Femur (tissue), 1 donor: Measurements from ENCODE around the gene MVB12B.
"Not testable (repeated sequence)": the region's sequence is repeated elsewhere in the genome, so short reads cannot be mapped to it uniquely, and the experiment has no call there.

Experiments
- DNase-seq: peaks from one replicate; pipeline ENCODE4 v3.0.0-alpha.2; 2017

Gene MVB12B, protein sequence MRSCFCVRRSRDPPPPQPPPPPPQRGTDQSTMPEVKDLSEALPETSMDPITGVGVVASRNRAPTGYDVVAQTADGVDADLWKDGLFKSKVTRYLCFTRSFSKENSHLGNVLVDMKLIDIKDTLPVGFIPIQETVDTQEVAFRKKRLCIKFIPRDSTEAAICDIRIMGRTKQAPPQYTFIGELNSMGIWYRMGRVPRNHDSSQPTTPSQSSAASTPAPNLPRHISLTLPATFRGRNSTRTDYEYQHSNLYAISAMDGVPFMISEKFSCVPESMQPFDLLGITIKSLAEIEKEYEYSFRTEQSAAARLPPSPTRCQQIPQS

DNA sequence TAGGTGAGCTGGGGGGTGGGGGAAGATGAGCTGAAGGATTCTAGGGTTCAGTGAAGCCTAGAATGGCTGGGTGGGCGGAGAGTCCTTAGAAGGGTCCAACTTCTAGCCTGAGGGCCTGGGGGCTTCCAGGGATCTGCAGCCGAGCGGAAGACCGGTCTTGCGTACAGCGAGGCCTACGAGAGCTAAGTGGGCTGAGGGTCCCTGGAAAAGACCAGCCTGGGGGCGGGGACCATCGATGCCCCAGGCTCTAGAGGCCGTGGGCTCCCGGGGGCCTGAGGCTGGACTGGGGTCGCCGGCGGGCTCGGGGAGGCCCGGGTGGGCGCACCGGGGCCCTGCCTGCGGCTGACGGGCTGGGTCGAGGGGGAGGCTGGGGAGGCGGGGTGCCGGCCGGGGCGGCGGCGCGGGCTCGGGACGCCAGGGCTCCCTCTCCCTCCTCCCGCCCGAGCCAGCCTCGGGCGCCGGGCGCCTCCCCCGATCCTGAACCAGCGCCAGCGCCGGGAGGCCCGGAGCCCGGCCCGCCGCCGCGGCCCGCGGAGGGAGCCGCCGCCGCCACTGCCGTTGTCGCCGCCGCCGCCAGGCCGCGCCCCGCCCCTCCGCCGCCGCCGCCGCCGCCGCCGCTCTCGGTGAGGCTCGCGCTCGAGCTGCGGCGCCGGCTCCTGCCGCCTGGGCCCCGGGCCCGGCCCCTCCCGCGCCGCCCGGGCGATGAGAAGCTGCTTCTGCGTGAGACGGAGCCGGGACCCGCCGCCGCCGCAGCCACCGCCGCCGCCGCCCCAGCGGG lies at the start of gene MVB12B:
Gene MVB12B, plus strand, starts transcription at position 602 of the 778 bp plus-strand sequence. Its CDS starts 101 bp downstream, at position 703.
- DNase-seq, result peak; percentile 47

DNA sequence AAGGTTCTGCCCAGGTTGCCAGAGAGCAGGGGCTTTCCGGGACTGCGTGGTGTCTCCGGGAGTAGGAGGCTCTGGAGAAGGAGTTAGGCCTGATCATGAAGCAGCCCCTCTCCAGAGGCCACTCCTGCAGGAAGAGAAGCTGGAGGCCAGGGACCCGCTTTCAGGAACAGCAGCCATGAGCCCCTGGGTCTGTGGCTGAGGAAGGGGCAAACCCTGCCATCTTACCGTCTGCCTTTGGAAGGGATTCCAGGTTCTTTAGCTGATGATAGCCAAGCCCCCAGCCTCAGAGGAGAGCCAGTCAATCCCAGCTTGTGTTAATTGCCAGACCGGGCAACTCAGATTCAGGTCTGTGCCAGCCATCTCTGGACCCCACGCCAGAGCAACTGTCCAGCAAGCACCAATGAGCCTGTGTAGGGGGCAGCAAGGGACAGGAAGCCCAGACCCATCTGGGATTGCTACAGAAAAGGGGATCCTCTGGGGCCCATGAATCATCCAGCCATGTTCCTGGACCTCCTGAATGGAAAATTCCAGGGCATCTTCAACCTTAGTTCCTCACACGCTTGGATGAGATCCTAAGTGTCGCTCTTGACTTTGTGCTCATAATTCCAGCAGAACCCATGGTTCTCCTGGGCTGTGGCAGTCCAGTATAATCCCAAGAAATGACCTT lies 42.7 kb upstream of the MVB12B start:
- DNase-seq, result no peak

DNA sequence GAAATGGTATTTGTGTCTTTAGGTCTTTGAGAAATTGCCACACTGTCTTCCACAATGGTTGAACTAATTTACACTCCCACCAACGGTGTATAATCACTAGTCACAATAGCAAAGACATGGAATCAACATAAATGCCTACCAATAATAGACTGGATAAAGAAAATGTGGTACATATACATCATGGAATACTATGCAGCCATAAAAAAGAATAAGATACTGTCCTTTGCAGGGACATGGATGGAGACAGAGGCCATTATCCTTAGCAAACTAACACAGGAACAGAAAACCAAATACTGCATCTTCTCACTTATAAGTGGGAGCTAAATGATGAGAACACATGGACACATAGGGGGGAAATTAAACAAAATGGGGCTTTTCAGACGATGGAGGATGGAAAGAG lies 41.0 kb upstream of the MVB12B start:
- not testable (repeated sequence) for DNase-seq

DNA sequence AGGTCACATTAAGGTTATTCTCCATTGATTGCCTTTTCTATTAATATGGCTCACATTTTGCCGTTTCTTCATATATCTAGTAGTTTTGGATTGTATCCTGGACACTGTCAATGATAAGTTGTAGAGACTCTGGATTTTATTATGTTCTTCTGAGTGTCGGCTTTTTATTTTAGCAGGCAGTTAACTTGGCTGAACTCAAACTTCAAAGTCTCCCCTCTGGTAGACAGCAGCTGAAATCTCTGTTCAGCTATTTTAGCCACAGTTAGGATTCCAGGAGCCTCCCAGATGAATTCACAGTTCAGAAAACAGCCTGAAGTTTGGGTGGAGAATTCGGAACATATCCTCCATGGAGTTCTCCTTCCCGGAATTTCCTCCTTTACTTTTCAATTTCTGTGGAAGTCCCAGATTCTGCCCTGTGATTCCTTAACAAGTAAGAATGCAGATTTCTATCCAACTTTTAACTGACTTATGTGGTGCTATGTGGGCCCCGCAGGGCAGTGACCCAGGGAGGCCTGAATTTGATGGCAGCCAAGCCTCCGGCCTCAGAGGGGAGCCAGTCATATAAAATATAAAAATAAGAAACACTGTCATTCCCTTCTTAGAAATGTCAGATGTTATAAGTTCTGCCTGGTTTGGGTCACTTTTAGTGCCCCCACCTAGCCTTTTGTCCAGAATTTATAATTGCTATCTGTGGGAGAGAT lies 39.3 kb upstream of the MVB12B start:
- DNase-seq, result no peak

DNA sequence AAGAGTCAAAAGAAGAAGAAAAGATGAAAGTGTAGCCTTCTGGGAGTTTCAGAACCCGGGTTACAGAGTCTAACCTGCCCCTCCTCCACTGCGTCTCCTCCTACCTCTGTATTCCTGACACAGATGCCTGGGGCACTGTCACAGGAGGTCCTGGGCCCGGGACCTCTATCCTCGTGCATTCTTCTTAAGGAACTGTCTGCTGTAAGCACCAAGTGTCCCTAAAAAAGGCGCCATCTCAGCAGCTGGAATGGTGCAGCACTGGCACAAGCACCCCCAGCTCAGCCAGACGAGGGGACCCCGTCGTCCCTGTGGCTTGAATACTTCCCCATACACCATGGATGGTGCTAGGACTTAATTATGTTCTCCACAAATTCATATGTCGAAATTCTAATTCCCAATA lies 35.8 kb upstream of the MVB12B start:
- DNase-seq, result no peak

DNA sequence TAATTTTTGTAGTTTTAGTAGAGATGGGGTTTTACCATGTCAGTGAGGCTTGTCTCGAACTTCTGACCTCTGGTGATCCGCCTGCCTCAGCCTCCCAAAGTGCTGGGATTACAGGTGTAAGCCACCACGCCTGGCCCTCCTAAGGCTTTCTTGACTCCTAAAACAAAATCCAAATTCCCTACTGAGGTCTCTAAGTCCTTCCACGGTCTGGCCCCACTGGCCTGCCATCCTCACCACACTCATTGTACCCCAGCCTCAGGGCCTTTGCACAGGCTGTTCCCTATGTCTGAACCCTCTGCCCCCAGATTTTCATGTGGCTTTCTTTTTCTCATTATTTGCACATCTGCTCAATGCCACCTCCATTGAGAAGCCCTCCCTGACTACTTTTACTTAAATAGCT lies 34.7 kb upstream of the MVB12B start:
- DNase-seq, result no peak

DNA sequence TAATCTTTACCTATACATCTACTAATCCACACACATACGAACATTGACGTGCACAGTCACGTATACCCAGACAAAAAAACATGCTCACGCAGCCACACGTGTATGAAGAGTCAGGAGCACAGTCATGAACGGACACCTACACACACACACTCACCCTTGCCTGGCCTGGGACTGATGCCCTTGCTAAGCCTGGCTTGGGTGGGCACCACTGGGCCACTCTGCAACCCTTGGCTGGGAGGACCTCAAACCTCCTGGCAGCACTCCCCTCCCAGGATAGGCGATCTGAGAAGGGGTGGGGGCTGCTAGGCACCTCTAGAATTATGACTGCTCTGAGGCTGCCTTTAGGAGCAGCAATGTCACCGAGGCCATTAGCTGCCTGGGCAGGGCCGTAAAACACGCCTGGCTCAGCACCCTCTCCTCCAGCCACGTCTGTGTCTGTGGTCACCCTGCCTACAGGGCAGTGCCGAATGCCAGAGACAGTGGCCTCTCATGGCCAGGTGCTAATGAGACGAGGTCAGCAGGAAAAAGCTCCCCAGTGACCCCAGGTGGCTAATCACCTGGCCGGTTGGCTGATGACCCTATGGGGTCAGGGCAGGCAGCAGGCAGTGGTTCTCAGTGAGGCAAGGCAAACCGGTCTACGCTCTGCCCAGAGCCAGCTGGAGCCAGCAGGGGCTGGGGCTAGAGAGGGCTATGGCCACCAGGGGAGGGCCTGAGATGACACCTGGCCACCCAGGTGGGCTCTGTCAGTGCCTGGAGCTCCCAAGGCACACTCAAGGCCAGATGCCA lies 33.7 kb upstream of the MVB12B start:
- no peak for DNase-seq

DNA sequence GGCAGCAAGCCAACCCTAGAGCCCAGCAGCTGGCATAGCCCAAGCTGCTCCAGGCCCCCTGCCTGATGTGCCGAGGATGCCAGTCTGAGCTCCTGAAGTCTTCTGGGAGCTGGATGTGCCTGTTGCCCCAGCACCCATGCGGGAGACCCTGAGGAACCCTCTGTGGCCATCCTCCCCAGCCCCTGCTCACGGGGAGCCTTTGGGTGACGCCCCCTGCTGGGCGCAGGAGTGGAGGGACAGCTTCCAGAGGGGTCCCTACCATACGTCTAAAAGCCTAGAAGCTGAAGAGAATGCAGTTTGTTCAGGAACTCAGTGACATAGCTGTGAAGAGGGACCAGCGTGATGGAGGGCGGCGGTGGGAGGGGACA lies 33.1 kb upstream of the MVB12B start:
- no peak for DNase-seq

DNA sequence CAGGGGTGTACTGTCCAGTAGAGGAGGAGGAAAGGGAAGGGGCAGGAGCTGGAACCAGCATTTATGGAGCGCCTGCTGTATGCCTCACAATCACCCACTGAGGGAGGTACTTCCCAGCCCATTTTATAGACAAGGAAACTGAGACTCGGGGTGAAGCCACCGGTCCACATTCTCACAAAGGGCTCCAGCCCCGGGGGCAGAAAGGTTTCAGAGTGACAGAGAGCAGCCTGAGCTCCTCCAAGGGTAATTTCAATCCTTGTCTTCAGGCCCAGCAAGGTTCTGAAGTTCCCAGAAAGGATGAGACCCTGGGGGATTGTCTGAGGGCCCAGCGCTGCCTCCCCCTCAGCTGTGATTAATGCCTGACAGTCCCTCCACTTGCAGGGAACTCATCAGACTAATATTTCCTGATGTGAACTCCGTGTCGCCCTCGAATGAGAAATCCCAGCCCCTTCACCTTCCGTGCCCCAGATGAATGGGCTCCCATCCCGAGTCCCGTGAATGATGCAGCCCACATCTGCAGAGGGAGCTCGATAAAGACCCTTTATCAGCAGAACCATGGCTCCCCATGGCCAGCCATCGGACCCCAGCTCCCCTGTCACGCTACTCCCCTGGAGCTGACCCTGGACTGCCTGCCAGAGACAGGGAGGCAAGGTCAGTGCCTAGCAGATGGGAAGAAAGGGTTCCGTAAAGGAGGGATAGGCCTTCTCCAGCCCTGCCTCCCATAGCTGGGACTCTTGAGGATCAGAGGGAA lies 32.1 kb upstream of the MVB12B start:
- DNase-seq, result no peak

DNA sequence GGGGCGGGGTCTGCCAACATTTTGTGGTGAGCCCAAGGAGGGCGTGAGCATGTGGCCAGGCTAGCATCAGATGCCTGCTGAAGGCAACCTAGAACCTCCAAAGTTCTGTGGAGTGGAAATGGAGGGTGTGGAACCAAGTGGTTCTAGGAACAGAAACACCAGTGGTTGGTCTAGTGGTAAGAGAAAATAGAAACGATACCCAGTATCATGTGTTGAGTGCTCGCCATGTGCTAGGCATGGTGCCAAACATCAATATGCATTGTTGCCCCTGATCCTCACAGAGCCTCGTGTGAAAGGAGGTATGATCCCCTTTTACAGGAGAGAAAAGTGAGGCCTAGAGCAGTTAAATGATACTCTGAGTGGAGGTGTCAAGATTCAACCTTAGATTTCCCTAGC lies 31.5 kb upstream of the MVB12B start:
- DNase-seq, result no peak

DNA sequence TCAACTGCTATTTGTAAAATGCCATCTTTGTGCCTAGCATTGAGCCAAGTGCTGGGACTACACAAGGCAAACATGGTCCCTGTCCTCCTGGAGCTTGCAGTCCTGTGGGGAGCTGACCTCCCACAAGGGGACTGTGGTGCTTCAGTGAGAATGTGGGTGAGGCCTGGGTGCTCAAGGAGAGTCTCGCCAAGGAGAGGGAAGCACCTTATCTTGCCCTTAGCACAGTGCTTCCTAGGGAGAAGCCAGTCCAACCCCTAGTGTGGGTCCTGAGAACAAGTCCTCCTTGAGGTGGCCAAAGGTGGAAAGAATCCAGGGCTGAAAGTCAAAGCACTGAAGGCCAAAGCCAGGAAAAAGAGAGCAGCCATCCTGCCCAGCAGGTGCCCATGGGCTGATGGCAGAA lies 31.1 kb upstream of the MVB12B start:
- DNase-seq, result no peak

DNA sequence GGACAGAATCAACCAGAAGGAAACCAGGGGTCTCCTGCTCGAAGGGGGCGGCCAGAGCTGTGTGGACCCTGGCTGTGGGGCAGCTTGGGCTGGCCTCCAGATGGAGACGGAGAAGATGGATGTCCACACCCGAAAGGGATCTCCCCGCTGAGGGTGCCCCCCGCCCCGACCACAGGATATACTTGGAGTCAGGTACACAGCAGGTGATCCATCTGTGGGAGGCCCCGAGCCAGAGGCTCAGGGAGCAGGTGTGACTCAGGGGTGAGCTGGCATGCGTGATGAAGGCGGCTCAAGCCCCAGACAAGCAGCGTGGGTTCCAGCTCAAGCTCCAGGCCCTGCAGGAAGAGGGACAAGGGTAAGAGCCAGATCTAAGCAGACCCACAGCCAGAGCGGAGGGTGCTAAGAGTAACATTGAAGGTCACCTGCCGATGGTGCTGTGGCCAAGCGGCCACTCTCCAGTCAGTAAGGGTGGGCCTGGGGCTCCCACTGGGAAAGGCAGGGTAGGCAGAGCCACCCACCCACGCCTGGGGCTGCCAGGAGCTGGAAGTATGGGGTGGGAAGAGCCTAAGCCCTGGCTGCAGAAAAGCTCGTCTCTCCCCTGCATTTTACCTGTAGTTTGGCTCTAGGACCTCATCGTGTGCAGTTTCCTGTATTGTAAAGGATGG lies 30.6 kb upstream of the MVB12B start:
- DNase-seq, result no peak

DNA sequence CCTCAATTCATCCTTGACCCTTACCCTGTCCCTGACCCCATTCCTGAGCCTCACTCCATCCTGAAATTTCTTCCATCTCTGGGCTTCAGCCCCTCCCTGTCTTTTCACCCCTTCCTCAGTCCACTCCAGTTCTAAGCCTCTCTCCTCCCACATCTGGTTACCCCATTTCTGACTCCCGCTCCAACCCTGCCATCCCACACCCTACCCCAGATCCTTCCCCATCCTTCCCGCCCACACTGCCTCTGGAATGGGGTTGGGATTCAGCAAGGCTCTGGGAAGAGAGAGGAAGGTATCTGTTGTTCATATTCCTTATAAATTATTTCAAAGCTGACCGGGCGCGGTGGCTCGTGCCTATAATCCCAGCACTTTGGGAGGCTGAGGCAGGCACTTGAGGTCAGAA lies 29.9 kb upstream of the MVB12B start:
- DNase-seq, result no peak

DNA sequence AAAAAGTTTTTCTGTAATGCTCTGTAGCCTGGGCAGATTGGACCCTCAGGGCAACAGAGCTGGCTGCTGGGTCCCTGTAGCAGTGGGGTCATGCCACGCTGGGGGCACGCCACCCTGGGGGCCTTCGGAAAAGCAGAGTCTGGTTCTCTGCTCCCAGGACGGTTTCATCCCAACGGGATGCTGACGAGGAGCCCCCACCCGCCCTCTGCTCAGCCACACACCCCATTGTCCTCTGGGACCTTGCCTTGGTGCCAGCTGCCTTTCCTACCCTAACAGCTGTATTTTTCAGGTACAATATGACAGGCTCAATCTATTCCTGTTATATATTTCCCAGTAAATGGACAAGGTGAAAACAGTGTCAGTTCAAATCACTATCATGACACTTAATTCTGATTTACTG lies 29.0 kb upstream of the MVB12B start:
- DNase-seq, result no peak

DNA sequence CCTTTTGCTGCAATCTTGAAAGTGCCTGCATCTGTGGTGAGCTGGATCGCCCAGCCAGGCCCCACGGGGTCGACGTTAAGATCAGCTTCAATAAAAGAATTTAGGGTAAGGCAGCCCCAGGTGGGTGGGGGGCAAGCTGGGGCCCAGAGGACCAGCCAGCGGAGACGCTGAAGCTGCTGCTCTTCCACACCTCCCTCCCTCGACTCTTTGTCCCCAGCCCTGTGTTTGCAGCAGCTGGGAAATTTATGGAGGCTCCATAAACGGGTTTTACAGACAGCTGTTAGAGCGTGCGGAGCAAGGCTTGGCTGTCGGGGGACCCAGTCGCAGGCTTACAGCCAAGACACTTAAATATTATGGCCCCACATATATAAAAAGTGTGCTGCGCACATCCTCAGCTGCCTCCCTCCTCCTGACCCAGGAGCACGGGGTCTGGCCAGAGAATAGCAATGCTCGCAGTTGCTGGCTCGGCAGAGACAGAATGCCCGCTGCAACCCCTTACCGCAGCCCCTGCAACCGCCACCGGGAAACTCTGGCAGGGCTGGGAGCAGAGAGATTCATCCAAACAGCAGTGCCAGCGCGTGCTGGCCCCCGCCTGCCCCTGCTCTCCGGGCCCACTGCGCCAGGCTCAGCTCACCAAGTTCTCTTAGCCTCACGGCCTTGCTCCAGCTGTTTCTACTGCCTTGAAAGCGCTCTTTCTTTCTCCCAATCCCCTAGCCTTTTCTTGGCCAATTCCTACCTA lies 28.4 kb upstream of the MVB12B start:
- DNase-seq, result peak; percentile 74

DNA sequence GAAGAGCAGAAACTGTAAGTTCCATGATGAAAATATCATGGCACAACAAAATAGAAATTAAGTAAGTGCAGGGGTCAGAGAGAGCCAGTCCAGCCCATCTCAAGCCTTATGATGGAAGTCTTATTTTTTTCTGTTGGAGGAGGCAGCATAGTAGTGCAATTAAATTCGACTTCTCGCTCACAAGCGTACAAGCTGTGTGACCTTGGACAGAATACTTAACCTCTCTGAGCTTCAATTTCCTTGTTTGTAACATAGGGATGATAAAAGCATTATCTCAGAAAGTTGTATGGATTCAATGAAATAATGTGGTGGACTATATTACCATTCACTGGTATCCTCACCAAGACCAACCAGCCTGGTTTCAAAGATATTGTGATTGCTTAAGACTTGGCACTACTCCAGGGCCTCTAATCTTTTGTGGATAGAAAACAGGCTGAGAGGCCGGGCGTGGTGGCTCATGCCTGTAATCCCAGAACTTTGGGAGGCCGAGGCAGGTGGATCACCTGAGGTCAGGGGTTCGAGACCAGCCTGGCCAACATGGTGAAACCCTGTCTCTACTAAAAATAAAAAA lies 26.8 kb upstream of the MVB12B start:
- DNase-seq, result no peak

DNA sequence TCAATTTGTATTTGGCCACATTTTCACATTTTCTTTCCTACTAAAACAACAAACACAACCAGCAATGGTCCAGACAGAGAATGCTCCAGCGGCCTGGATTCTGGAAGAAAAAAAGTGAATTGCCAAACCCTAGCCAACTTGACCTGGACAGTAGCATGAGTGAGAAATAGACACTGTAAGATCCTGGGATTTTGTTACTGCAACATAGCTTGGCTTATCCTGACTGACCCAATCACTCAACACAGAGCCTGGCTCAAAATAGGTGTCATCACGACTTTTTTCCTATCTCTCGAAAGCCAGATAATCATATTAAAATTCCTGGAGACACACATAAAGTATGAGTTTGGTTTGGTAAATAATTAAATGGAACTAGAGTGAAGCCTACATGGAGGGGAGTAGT lies 25.4 kb upstream of the MVB12B start:
- DNase-seq, result no peak

DNA sequence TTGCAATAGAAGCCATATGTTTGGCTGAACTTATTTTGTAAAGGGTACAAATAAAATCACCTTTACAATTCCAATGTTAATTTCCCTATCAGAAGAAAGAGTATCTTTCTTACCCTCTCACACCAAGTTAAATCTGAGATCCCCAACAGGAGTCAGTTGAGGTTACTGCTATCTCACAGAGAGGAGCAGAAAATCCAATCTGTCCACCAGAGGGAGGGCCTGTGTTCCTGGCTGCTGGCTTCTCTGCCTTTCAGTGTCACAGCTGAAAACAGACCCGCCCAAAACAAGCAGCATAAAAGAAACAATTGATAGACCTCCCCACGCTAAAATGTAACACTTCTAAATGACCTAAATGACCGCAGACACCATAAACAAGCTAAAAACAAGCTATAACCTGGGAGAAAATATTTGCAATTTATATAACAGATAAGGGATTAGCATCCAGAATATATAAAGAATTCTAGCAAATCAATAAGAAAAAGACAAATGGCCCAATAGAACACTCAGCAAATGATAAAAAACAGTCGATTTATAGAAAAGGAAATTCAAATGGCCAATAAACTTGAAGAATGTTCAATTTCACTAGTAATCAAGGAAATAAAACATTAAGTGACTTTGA lies 24.5 kb upstream of the MVB12B start:
- DNase-seq, result peak; percentile 65

DNA sequence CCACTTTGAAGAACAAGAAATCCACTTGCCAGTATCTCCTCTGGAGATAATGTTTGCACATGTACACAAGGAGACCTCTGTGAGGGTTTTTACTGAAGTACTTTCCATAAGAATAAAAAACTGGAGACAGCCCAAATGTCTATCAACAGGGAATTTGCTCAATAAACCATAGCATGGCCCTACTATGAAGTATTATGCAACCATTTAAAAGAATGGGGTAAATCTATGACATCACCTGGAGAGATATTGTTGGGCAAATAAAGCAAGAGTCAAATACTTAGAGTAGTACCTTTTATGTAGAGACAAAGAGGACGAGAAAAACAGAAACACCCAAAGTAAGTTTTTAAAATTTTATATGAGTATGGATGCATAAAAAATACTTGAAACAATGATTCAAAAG lies 23.9 kb upstream of the MVB12B start:
- no peak for DNase-seq

DNA sequence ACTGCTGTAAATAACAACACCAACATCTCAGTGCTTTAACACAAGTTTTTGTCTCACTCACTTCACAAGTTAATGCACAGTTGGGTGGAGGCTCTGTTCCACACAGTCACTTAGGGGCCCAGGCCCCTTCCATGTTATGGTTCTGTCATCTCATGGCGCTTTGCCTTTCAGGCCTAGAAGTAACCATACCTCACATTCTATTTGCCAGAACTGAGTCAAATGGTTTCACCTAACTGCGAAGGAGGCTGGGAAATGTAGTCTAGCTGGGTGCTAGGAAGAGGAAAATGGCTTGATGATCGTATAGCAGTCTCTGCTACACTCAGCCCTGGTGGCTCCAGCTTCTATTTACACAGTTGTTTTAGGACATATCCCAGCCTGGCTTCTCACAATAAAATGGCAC lies 23.1 kb upstream of the MVB12B start:
- no peak for DNase-seq
